Uterus (tissue), 2 donors: Measurements from ENCODE around the gene SPATA20.

Source experiments
- POLR2A ChIP-seq, 2 donors: fragments of 450-650 bp; IDR thresholded peaks; one replicate each; pipeline ENCODE4 v1.6.1; 2016; ENCODE audit warnings: antibody characterized with exemption in 2 of 2, mild to moderate bottlenecking in 1 of 2, moderate library complexity in 1 of 2
- TF ChIP-seq, protein P1 (sequence below), 4 experiments: fragments of 200-600 bp in 2 of 4; fragments of 450-650 bp in 2 of 4; sonication (generic) in 2 of 4; IDR thresholded peaks; one replicate each; pipeline ENCODE4 v1.5.1; 2016 to 2019; ENCODE audit warnings: antibody characterized with exemption in 4 of 4, mild to moderate bottlenecking in 2 of 4, moderate library complexity in 1 of 4

DNA sequence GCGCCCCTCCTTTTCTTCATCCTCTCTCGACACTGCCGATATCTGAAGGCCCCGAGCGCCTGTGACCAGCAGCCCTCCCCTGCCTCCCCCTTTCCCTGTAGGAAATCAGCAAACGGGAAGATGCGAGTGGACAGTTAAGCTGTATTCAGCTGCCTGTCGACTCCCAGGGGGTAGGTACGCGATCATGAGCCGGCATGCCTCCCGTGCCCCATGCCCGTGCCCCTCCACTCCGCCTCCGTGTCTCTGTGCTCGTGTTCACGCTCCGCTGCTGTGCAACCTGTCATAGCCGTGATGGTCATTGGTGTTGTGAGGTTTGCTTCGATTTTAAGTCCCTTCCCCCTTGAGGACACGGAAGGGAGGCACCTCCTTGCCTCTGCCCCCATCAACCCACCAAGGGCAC is 47.9 kb downstream of the SPATA20 start:
- TF ChIP-seq, protein P1, sequence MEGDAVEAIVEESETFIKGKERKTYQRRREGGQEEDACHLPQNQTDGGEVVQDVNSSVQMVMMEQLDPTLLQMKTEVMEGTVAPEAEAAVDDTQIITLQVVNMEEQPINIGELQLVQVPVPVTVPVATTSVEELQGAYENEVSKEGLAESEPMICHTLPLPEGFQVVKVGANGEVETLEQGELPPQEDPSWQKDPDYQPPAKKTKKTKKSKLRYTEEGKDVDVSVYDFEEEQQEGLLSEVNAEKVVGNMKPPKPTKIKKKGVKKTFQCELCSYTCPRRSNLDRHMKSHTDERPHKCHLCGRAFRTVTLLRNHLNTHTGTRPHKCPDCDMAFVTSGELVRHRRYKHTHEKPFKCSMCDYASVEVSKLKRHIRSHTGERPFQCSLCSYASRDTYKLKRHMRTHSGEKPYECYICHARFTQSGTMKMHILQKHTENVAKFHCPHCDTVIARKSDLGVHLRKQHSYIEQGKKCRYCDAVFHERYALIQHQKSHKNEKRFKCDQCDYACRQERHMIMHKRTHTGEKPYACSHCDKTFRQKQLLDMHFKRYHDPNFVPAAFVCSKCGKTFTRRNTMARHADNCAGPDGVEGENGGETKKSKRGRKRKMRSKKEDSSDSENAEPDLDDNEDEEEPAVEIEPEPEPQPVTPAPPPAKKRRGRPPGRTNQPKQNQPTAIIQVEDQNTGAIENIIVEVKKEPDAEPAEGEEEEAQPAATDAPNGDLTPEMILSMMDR (IDR thresholded peaks at IDR 0.05): no peak
- TF ChIP-seq POLR2A (IDR thresholded peaks at IDR 0.05): no peak
